GM18499 (cell line): Measurements from ENCODE around the gene ADARB2.
"Not testable (repeated sequence)": the region's sequence is repeated elsewhere in the genome, so short reads cannot be mapped to it uniquely, and the experiment has no call there.

Source experiments
- ATAC-seq: cut with Tn5 transposase; IDR thresholded peaks from one replicate; pipeline ENCODE4 v1.9.1; 2021; ENCODE audit warnings: moderate number of reproducible peaks; ENCODE audit not compliant: insufficient read depth, unreplicated experiment

ADARB2 gene

GRCh38 chr10:1179346-1180070 lies 557.8 kb downstream of the ADARB2 start:
- no peak for ATAC-seq

DNA sequence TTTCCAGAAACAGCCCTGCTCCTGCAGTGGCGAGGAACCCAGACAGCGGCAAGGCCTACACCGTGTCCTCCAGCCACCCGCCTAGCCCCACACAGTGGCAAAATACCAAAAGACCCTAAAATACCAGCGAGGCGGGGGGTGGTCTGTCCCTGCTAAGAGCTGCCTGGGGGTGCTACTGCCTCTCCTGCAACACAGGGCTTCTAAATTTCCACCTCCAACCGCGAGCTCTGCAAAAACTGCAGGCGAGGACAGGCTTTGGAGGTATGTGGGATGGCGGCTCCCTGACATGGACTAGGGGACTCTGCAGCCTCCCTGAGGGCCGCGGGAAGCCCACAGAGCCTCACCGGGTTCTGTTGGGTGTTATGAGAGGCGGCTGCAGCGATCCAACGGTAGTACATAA lies 558.8 kb downstream of the ADARB2 start:
- ATAC-seq: no peak

GRCh38 chr10:1177936-1178335 lies 559.4 kb downstream of the ADARB2 start:
- no peak for ATAC-seq

DNA sequence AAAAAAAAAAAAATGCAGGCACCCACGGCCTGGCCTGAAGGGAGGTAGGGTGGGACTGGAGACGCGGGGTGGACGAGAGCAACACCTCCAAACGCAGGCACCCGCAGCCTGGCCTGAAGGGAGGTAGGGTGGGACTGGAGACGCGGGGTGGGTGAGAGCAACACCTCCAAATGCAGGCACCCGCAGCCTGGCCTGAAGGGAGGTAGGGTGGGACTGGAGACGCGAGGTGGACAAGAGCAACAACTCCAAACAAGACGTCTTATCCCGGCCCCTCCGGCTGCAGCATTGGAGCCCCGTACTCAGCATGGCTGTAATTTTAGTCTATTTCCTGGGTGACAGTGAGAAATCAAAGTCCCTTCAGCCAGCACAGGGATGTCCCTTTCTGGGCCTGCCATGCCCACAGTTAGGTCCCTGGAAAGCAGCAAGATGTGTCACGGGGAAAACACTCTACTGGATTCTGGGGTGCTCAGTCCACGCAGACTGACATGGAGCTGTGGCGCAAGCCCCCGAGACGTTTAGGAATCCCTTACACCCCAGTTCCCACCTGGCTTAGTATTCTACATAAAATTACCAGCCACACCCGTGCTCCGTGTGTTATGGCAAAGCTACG lies 561.3 kb downstream of the ADARB2 start:
- ATAC-seq: no peak

DNA sequence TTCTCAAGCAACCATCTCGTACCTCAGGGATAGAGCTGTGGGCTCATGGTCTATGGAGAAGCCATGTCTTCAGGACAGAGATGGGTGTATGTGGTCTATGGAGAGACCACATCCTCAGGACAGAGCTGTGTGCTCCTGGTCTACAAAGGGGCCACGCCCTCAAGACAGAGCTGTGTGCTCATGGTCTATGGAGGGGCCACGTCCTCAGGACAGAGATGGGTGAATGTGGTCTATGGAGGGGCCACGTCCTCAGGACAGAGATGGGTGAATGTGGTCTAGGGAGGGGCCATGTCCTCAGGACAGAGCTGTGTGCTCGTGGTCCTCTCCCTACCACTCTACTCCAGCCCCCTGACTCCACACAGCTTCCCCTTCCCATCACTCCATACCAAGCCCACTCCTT lies 563.3 kb downstream of the ADARB2 start:
- ATAC-seq: no peak

DNA sequence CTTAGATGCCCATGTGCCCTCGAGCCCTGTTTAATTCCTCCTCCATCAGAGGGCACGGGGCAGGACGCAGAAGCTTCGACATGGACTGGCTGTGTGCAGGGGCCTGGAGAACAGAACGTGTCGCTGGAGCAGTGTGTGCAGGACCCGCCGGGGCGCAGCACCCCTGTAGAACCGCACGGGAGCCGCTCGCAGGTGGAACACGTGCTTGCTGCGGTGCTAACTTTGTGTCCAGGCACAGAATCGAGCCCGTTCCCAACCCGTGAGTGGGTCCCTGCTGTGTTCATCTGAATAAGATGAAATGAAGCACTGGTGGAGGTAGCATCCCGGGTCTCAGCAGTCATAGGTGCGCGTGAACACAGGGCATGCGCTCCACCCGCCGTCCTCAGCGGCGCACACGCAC lies 564.2 kb downstream of the ADARB2 start:
- ATAC-seq: no peak

DNA sequence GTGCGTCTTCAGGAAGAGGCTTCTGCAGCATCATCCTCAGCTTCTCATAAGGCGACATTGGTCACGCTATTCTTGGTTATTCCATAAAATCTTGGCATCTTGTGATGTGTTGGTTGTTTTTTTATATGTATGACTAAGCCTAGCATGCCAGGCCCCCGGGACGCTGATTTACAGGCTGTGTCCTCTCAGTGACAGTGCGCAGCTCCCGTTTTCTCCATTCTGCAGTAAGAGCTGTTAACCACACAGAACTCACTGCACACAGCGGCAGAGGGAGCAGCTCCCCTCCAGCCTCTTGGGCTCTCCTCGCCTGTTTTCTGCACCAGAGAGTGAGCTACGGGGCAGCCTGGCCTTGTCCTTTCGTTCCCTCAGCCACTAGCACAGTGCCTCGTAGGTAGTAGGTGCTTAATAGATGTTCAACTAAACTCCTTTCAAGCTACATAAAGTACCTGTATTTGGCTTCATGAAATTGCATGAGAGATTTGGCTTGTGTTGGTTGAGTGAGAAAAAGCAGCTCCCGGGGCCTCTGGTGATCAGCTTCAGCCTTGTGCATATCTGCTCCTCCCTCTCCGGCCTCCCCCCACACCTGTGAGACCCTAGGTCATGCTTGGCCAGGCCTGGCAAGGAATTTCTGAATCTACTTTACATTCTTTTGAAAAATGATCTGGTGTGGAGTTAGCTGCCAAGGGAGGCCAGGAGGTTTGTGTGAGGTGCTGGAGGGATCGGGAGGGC lies 564.9 kb downstream of the ADARB2 start:
- no peak for ATAC-seq

- no peak for ATAC-seq
These were observed 565.7 kb downstream of the ADARB2 start for GRCh38 chr10:1171586-1171985.

GRCh38 chr10:1171182-1171581 lies 566.1 kb downstream of the ADARB2 start:
- no peak for ATAC-seq

- ATAC-seq: no peak
These were observed 566.5 kb downstream of the ADARB2 start for GRCh38 chr10:1170867-1171180.

GRCh38 chr10:1169981-1170866 lies 567.1 kb downstream of the ADARB2 start:
- ATAC-seq: no peak

DNA sequence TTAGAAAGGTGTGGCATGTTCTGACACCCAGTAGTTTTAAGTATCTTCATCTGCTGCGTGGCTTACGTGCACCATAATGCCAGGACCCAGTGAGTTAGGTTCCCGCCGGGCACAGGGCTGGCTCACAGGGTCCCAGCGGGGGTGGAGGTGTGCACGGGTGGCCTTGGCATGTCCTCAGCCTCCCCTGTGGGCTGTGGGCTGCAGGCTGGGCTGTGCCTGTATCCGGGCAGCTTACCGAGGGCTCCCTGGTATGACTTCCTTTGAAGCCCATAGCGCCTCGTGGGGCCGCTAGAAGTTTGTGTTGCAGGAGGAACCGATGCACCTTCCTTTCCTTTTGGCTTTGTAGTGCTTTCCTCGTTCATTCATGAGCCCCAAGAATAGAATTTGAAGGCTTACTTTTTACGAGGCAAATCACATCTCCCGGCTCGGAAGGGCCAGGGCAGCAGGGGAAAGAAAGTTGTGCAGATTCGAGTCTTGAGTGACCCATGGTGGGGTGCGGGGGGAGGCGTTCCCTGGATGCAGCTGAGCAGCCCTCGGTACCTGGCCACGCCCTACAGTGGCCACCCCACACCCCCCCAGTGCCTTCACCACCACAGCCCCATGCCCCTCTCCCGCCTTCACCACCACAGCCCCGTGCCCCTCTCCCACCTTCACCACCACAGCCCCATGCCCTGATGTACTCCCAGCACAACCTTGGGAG lies 568.0 kb downstream of the ADARB2 start:
- no peak for ATAC-seq

DNA sequence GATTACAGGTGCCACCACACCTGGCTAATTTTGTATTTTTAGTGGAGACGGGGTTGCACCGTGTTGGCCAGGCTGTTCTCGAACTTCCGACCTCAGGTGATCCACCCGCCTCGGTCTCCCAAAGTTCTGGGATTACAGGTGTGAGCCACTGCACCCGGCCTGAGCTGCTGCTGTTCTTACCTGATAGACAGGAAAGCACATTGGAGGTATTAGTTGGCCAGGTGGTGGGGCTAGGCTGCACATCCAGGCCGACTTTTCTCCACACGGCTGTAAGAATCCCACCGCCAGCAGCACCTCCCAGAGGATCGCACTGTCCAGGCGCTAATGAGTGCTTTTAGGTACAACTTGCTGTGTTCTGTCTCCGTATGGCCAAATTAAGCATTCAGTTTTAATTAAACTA lies 568.6 kb downstream of the ADARB2 start:
- ATAC-seq: no peak

GRCh38 chr10:1166828-1167275 lies 570.5 kb downstream of the ADARB2 start:
- ATAC-seq: no peak

DNA sequence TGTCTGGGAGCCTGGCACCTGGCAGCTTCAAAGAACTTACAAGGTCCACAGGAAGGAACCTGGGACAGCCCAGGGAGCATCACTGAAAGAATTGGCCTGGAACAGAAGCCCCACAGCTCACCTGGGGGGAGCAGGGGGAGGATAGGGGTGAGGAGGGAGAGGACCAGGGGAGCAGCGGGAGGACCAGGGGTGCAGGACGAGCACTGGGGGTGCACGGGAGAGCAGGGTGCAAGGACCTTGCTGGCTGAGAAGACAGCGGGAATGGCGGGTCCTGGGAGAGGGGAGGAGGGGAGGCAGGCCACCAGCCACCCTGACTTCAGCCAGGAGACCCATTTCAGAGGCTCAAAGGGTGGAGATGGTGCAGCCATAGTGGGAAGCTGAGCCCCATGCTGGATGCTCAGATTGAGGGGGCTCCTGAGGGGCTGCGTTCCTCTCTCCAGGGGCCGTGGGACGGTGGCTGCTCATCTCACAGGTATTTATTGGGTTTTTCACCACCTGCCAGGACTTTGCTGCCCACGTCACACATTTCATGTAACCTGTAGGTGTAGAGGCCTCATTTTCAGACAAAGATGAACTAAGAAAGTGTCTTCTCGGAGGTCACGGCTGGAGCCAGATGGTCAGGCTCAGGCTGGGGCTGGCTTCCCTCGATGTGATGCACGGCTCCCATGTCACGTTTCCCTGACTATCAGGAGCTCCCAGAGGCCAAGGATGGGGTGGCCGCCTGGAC lies 571.1 kb downstream of the ADARB2 start:
- no peak for ATAC-seq

- no peak for ATAC-seq
These were observed 573.5 kb downstream of the ADARB2 start for GRCh38 chr10:1163831-1164230.

- no peak for ATAC-seq
These were observed 574.1 kb downstream of the ADARB2 start for GRCh38 chr10:1163204-1163660.

DNA sequence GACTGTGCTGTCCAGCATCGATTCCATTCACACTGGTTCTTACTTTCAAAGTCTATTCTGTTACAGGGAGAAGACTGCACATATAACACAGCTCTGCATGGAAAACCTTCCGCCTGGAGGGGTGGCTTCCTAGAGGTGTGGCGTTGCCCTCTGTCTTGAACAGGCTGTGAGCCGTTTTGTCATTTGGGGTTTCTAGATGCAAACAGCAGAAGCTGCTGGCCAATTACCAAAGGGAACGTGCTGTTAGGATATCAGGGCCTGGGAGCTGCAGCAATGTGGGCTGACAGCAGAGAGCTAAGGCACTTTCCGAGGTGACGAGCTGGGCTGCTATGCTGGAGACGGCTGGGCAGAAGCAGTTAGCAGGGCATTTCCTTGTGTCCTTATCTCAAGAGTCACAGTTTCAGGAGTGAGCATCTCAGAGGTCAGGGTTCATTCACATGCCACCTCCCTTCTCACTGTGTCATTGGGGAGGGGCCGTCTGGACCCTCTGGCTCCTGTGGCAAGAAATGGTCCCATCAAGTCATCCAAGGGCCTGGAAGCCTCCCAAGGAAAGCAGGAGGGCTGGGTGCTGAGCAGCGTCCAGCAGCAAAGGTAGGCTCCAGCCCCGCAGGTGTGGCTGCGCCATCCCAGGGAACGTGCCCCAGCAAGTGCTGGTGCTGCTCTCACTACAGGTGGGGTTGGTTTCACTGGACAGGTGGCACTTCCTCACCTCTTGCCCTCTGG lies 574.7 kb downstream of the ADARB2 start:
- no peak for ATAC-seq

DNA sequence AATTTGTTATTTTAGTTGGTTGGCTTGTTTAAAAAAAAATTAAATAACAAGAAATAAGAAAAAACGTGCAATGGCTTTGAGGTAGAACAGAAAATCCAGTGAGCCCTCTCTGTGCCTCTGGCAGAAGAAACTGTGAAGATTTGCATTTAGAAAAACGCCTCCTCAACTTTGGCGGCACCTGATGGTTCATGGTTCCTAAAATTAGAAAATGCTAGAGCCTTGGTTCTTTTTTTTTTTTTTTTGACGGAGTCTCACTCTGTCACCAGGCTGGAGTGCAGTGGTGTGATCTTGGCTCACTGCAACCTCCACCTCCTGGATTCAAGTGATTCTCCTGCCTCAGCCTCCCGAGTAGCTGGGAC lies 576.0 kb downstream of the ADARB2 start:
- not testable (repeated sequence) for ATAC-seq
